GM18873 (cell line): ENCODE data around the gene CTSH.
A peak's percentile ranks its signal among the peaks of the same experiment; 100 is the strongest.
"Not testable (repeated sequence)": the region's sequence is repeated elsewhere in the genome, so short reads cannot be mapped to it uniquely, and the experiment has no call there.

Source experiments
- ATAC-seq: cut with Tn5 transposase; IDR thresholded peaks from one replicate; pipeline ENCODE4 v1.9.1; 2021; ENCODE audit warnings: mild to moderate bottlenecking, moderate library complexity, moderate number of reproducible peaks; ENCODE audit not compliant: unreplicated experiment, low FRiP score

CTSH gene

GRCh38 chr15:78944202-78944625 is 632 bp downstream of the CTSH start:
- ATAC-seq, result no peak

GRCh38 chr15:78943692-78944091 is 1.2 kb downstream of the CTSH start:
- ATAC-seq, result no peak

GRCh38 chr15:78942741-78943140 is 2.1 kb downstream of the CTSH start:
- ATAC-seq, result no peak

GRCh38 chr15:78938658-78939488 is 6.0 kb downstream of the CTSH start:
- peak; percentile 56 for ATAC-seq

GRCh38 chr15:78937132-78937739 is 7.6 kb downstream of the CTSH start:
- ATAC-seq, result no peak

- no peak for ATAC-seq
Measured at GRCh38 chr15:78934655-78935023, 10.2 kb downstream of the CTSH start.

- no peak for ATAC-seq
Measured at GRCh38 chr15:78933823-78934654, 10.8 kb downstream of the CTSH start.

GRCh38 chr15:78933187-78933822 is 11.5 kb downstream of the CTSH start:
- no peak for ATAC-seq

GRCh38 chr15:78932258-78932808 is 12.5 kb downstream of the CTSH start:
- ATAC-seq, result no peak

- no peak for ATAC-seq
Measured at GRCh38 chr15:78931439-78932257, 13.2 kb downstream of the CTSH start.

- ATAC-seq, result no peak
Measured at GRCh38 chr15:78930577-78931388, 14.1 kb downstream of the CTSH start.

- ATAC-seq, result no peak
Measured at GRCh38 chr15:78929536-78930264, 15.1 kb downstream of the CTSH start.

- ATAC-seq, result no peak
Measured at GRCh38 chr15:78928616-78929093, 16.2 kb downstream of the CTSH start.

GRCh38 chr15:78928176-78928575 is 16.7 kb downstream of the CTSH start:
- not testable (repeated sequence) for ATAC-seq

GRCh38 chr15:78927077-78927790 is 17.6 kb downstream of the CTSH start:
- ATAC-seq, result no peak

- ATAC-seq, result no peak
Measured at GRCh38 chr15:78925956-78926743, 18.7 kb downstream of the CTSH start.
